Measurements from ENCODE around the gene UBASH3A.

- TF ChIP-seq CTCF (conservative IDR thresholded peaks at IDR 0.05 in 1 of 2, IDR thresholded peaks at IDR 0.05 in 1 of 2; ENCODE audit: low read depth in 1 of 2, low read length in 2 of 2) (no peak), EZH2 (IDR thresholded peaks at IDR 0.05; ENCODE audit: low read length, missing control alignments) (no peak)
These were observed 60.3 kb downstream of the UBASH3A start for GRCh38 chr21:42463861-42464515.
